Adrenal gland (tissue), 12 donors: ENCODE data around the gene ADGRG4. TPM values are rescaled to one million over a fixed set of nuclear protein-coding genes. Genes with fewer than 3 reads are reported as not detected.

Source experiments
- DNase-seq, 7 donors: peaks; one replicate each; pipeline ENCODE4 v3.0.0-alpha.2; 2019 to 2020
- H3K27ac ChIP-seq, 5 donors: fragments of 200-600 bp; sonication (generic) in 4 of 5; 1 replicate in 3 of 5; 2 replicates in 2 of 5; pipeline versions ENCODE4 v1.5.1 to v1.8.0; 2016 to 2020; ENCODE audit warnings: mild to moderate bottlenecking in 1 of 5
- H3K27me3 ChIP-seq: fragments of 200-600 bp; 2 replicates; pipeline ENCODE4 v1.8.0; 2021
- H3K36me3 ChIP-seq, 2 donors: fragments of 200-600 bp; replicated peaks in 1 of 2; 1 replicate in 1 of 2; 2 replicates in 1 of 2; pipeline versions ENCODE4 v1.5.1 to v1.8.0; 2018 to 2022
- H3K4me1 ChIP-seq, 2 donors: fragments of 200-600 bp; replicated peaks in 1 of 2; 1 replicate in 1 of 2; 2 replicates in 1 of 2; pipeline versions ENCODE4 v1.5.1 to v1.8.0; 2018 to 2021
- H3K4me3 ChIP-seq, 4 donors: fragments of 200-600 bp; sonication (generic) in 3 of 4; one replicate each; pipeline ENCODE4 v1.5.1; 2016 to 2018
- H3K9me3 ChIP-seq, 3 donors: fragments of 200-600 bp; sonication (generic) in 1 of 3; replicated peaks in 1 of 3; 1 replicate in 2 of 3; 2 replicates in 1 of 3; pipeline versions ENCODE4 v1.5.1 to v1.8.0; 2016 to 2021
- CTCF ChIP-seq, 6 experiments: fragments of 450-650 bp in 4 of 6; fragments of 200-600 bp in 2 of 6; sonication (generic) in 1 of 6; IDR thresholded peaks; 1 replicate in 5 of 6; 2 replicates in 1 of 6; pipeline versions ENCODE4 v1.5.1 to v1.8.0; 2016 to 2021; ENCODE audit warnings: antibody characterized with exemption in 6 of 6, mild to moderate bottlenecking in 2 of 6, moderate library complexity in 1 of 6
- POLR2A ChIP-seq, 2 donors: fragments of 450-650 bp; IDR thresholded peaks; one replicate each; pipeline ENCODE4 v1.6.1; 2017; ENCODE audit warnings: antibody characterized with exemption in 2 of 2, mild to moderate bottlenecking in 2 of 2, moderate library complexity in 1 of 2
- WGBS, 4 donors: extraction: QIAGEN DNeasy Blood & Tissue Kit in 2 of 4; methylation state at CpG; one replicate each; pipeline versions ENCODE4 v1.1.5 to v1.1.7; 2013 to 2017; 5-methylcytosine and 5-hydroxymethylcytosine counted together
- intact Hi-C, 2 donors: fragments of 100-400 bp; cut with DNase I; formaldehyde crosslinking; loops; one replicate each; pipeline versions ENCODE4 v1.14.1 to v1.15.0; 2022 to 2023
- polyA plus RNA-seq, 3 donors: library from polyadenylated mRNA; stranded (reverse); fragments of 200-250 nt in 2 of 3; fragments of 350-450 nt in 1 of 3; fragmentation: Illumina TruSeq in 1 of 3; extraction: RNeasy Lipid Tissue Mini Kit (QIAGEN cat#74804) in 1 of 3; gene quantifications; one replicate each; pipeline ENCODE4 v1.2.3, GENCODE V29; 2013 to 2014
- total RNA-seq, 9 donors: library from RNA; depleted of rRNA in 4 of 9; stranded (reverse); fragments of >200 nt in 4 of 9; fragments of 120-200 nt in 1 of 9; fragmentation: NEBNext Ultra II Directional in 1 of 9; extraction: Animal tissue kit (Norgen Biotek cat#: 25700) in 1 of 9; gene quantifications; one replicate each; pipeline versions ENCODE4 v1.1.0 to v1.2.4, GENCODE V29; 2013 to 2023
- donor health status: healthy with polysubstance abuse.
- donor health status: Bipolar disorder and iron deficiency.
- donor health status: DM: yes; HTN: yes; CAD: no.
- donor health status: DM: no; HTN: no; CAD: no.
- donor health status: DM: no; HTN: no; CAD: no.
- donor health status: DM: yes; HTN: yes; CAD: no.

Gene ADGRG4
- total and polyA plus RNA-seq, 12 donors = under 0.01 to 0.11 (median 0.01) TPM; not detected in 4

- no peaks in the 10 kb centered on the region for H3K9me3 ChIP-seq
- DNase-seq = no peak
- no peaks in the 10 kb centered on the region for H3K27me3 ChIP-seq
- H3K27ac ChIP-seq = no peak overlapping the region
- no peak for TF ChIP-seq CTCF (IDR thresholded peaks at IDR 0.05)
- no peak for TF ChIP-seq POLR2A (IDR thresholded peaks at IDR 0.05)
- H3K4me1 ChIP-seq = no peaks in the 10 kb centered on the region
- H3K36me3 ChIP-seq = no peaks in the 10 kb centered on the region
- intact Hi-C loops = no loop called here
- no peak overlapping the region for H3K4me3 ChIP-seq
- 68 to 90% (median 73%) methylated on average over 2 to 3 of the region's 3 CpGs for WGBS, 4 donors
Observed at GRCh38 chrX:136464589-136464988, 163.8 kb downstream of the ADGRG4 start.

Other genes starting within 250 kb of the ADGRG4 start
- 10 to 100 TPM; 23.2 to 72.7 (median 49.9) TPM for gene FHL1, start 153.4 kb upstream of the ADGRG4 start, total RNA-seq
- gene FHL1, start 153.4 kb upstream of the ADGRG4 start, polyA plus RNA-seq = 10 to 100 TPM; 46.7 to 78.0 (median 50.0) TPM
- 10 to 100 TPM in 2 of 9 donors, 1 to 10 TPM in 7; 5.9 to 11.3 (median 7.3) TPM for gene MAP7D3, start 49.6 kb upstream of the ADGRG4 start, total RNA-seq
- 10 to 100 TPM in 2 of 3 donors, 1 to 10 TPM in 1; 6.7 to 14.9 (median 11.8) TPM for gene MAP7D3, start 49.6 kb upstream of the ADGRG4 start, polyA plus RNA-seq
- not detected for gene BRS3, start 187.0 kb downstream of the ADGRG4 start, total RNA-seq
- not detected for gene BRS3, start 187.0 kb downstream of the ADGRG4 start, polyA plus RNA-seq
- 10 to 100 TPM; 29.4 to 83.6 (median 58.7) TPM for gene HTATSF1, start 196.6 kb downstream of the ADGRG4 start, total RNA-seq
- 100 to 1,000 TPM in 1 of 3 donors, 10 to 100 TPM in 2; 21.0 to 129 (median 45.5) TPM for gene HTATSF1, start 196.6 kb downstream of the ADGRG4 start, polyA plus RNA-seq
- gene VGLL1, start 231.3 kb downstream of the ADGRG4 start, total RNA-seq = not detected
- not detected for gene VGLL1, start 231.3 kb downstream of the ADGRG4 start, polyA plus RNA-seq